GM23248 (cell line): ENCODE results near the gene CD74. TPM values are rescaled to one million over a fixed set of nuclear protein-coding genes. Genes with fewer than 3 reads are reported as not detected.

Experiments
- DNase-seq: peaks from one replicate; pipeline ENCODE4 v3.0.0-alpha.2; 2015
- H2AFZ ChIP-seq: fragments of 200-600 bp; sonication (generic); 2 replicates; pipeline ENCODE4 v1.6.1; 2016; ENCODE audit warnings: antibody characterized with exemption
- H3F3A ChIP-seq: fragments of 200-600 bp; sonication (generic); 2 replicates; pipeline ENCODE4 v1.6.1; 2016; ENCODE audit warnings: mild to moderate bottlenecking, antibody characterized with exemption, mixed run types; ENCODE audit not compliant: insufficient read depth
- H3K27ac ChIP-seq: fragments of 200-600 bp; sonication (generic); 2 replicates; pipeline ENCODE4 v1.5.1; 2016; ENCODE audit warnings: mild to moderate bottlenecking
- H3K27me3 ChIP-seq: fragments of 200-600 bp; sonication (generic); replicated peaks from 2 replicates; pipeline ENCODE4 v1.6.1; 2016; ENCODE audit warnings: mild to moderate bottlenecking; ENCODE audit not compliant: insufficient read depth
- H3K36me3 ChIP-seq: fragments of 200-600 bp; sonication (generic); 2 replicates; pipeline ENCODE4 v1.6.1; 2016; ENCODE audit warnings: low read depth, mild to moderate bottlenecking
- H3K4me1 ChIP-seq: fragments of 200-600 bp; sonication (generic); 2 replicates; pipeline ENCODE4 v1.6.1; 2016; ENCODE audit warnings: mild to moderate bottlenecking; ENCODE audit not compliant: insufficient read depth
- H3K4me2 ChIP-seq: fragments of 200-600 bp; sonication (generic); one replicate; pipeline ENCODE4 v1.6.1; 2016; ENCODE audit warnings: mild to moderate bottlenecking; ENCODE audit not compliant: unreplicated experiment
- H3K4me3 ChIP-seq: fragments of 200-600 bp; sonication (generic); 2 replicates; pipeline ENCODE4 v1.5.1; 2016; ENCODE audit warnings: mild to moderate bottlenecking
- H3K79me2 ChIP-seq: fragments of 200-600 bp; sonication (generic); 2 replicates; pipeline ENCODE4 v1.6.1; 2016; ENCODE audit warnings: mild to moderate bottlenecking; ENCODE audit not compliant: insufficient read depth
- H3K9ac ChIP-seq: fragments of 200-600 bp; sonication (generic); 2 replicates; pipeline ENCODE4 v1.6.1; 2016; ENCODE audit warnings: mild to moderate bottlenecking
- H3K9me2 ChIP-seq: fragments of 200-600 bp; sonication (generic); 2 replicates; pipeline ENCODE4 v1.6.1; 2016; ENCODE audit warnings: mixed run types, mild to moderate bottlenecking, moderate library complexity; ENCODE audit not compliant: insufficient read depth
- H3K9me3 ChIP-seq: fragments of 200-600 bp; sonication (generic); one replicate; pipeline ENCODE4 v1.6.1; 2017; ENCODE audit warnings: low read depth
- H4K20me1 ChIP-seq: fragments of 200-600 bp; sonication (generic); 2 replicates; pipeline ENCODE4 v1.6.0; 2016; ENCODE audit not compliant: insufficient read depth
- EZH2 ChIP-seq: fragments of 200-600 bp; sonication (generic); IDR thresholded peaks from 2 replicates; pipeline ENCODE4 v1.6.1; 2018; ENCODE audit warnings: antibody characterized with exemption, mild to moderate bottlenecking; ENCODE audit not compliant: insufficient read depth, poor library complexity, severe bottlenecking
- EZH2phosphoT487 ChIP-seq: fragments of 200-600 bp; sonication (generic); IDR thresholded peaks from 2 replicates; pipeline ENCODE4 v1.6.1; 2018; ENCODE audit warnings: antibody characterized with exemption, moderate library complexity, mild to moderate bottlenecking, low read depth; ENCODE audit not compliant: insufficient read depth
- WGBS, 2 experiments: methylation state at CpG; one replicate each; pipeline ENCODE4 v1.1.6; 2015 to 2017; ENCODE audit warnings: low lambda C conversion rate in 2 of 2, low coverage in 1 of 2; ENCODE audit errors: missing lambda C conversion rate in 2 of 2; 5-methylcytosine and 5-hydroxymethylcytosine counted together
- in situ Hi-C: fragments of 300-500 bp; cut with MboI; formaldehyde crosslinking; loops from 2 replicates; pipeline ENCODE4 v1.15.0; 2020
- polyA plus RNA-seq: library from polyadenylated mRNA; unstranded; fragments of >200 nt; fragmentation: Nextera tagmentation; extraction: Ambion mirVana; gene quantifications from 2 replicates; pipeline ENCODE4 v1.2.1, GENCODE V29; 2016
- total RNA-seq: library from RNA; depleted of rRNA; stranded (reverse); fragments of >200 nt; shearing (Covaris generic); gene quantifications from 2 replicates; pipeline ENCODE4 v1.2.3, GENCODE V29; 2014

Gene CD74
- total and polyA plus RNA-seq, 2 experiments from 2014 or later, result 2.7 TPM; not detected in 1

GRCh38 chr5:150440948-150441812 is 28.5 kb upstream of the CD74 start:
- no peak overlapping the region for H3K27ac ChIP-seq
- H3K4me3 ChIP-seq, result no peak overlapping the region
- WGBS, 2 experiments, result 86 to 89% methylated on average over 12 of the region's 12 CpGs
- H3K27me3 ChIP-seq, result no peaks in the 10 kb centered on the region
- no peaks in the 10 kb centered on the region for H4K20me1 ChIP-seq
- peaks cover 34% of the 10 kb centered on the region for H3K36me3 ChIP-seq
- no peak overlapping the region for H2AFZ ChIP-seq
- H3K4me2 ChIP-seq, result no peak overlapping the region
- DNase-seq, result no peak
- H3K9me3 ChIP-seq, result no peaks in the 10 kb centered on the region
- H3K9me2 ChIP-seq, result no peaks in the 10 kb centered on the region
- no peaks in the 10 kb centered on the region for H3K4me1 ChIP-seq
- TF ChIP-seq EZH2phosphoT487, result no peak
- TF ChIP-seq EZH2, result no peak
- in situ Hi-C loops, result loop anchor here (25.0 kb wide), 1 partner anchor 604 kb away; no protein-coding TSS in a partner anchor
- no peak overlapping the region for H3K9ac ChIP-seq
- H3F3A ChIP-seq, result peaks cover 53% of the 10 kb centered on the region
- H3K79me2 ChIP-seq, result peaks cover 19% of the 10 kb centered on the region

GRCh38 chr5:150438873-150439546 is 26.3 kb upstream of the CD74 start:
- DNase-seq, result peak; percentile 62
- Histone ChIP-seq H3K9me3 (no peaks in the 10 kb centered on the region), H3K27ac (no peak overlapping the region), H3K27me3 (no peaks in the 10 kb centered on the region), H3K9ac (no peak overlapping the region), H3K9me2 (no peaks in the 10 kb centered on the region), H3K36me3 (peaks cover 14% of the 10 kb centered on the region), H3K4me2 (no peak overlapping the region), H3K79me2 (no peaks in the 10 kb centered on the region), H3K4me3 (no peak overlapping the region), H2AFZ (no peak overlapping the region), H4K20me1 (no peaks in the 10 kb centered on the region), H3F3A (peaks cover 31% of the 10 kb centered on the region), H3K4me1 (peaks cover 6% of the 10 kb centered on the region; the same call in 1 of the 2 replicates)
- TF ChIP-seq EZH2, result no peak
- TF ChIP-seq EZH2phosphoT487, result no peak
- WGBS, 2 experiments, result 50 to 57% methylated on average over 4 of the region's 4 CpGs
- in situ Hi-C loops, result loop anchor here (25.0 kb wide), 1 partner anchor 602 kb away; no protein-coding TSS in a partner anchor

GRCh38 chr5:150436141-150436680 is 23.5 kb upstream of the CD74 start:
- H3K27ac ChIP-seq, result no peak overlapping the region
- H3K9me2 ChIP-seq, result no peaks in the 10 kb centered on the region
- TF ChIP-seq EZH2phosphoT487, result no peak
- TF ChIP-seq EZH2, result no peak
- DNase-seq, result peak; percentile 92
- no peaks in the 10 kb centered on the region for H3K9me3 ChIP-seq
- H3K4me3 ChIP-seq, result no peak overlapping the region
- in situ Hi-C loops, result loop anchor here (25.0 kb wide), 1 partner anchor 599 kb away; no protein-coding TSS in a partner anchor
- 0 out of 2 replicates have a peak overlapping the region, but pooled peaks have one; percentile 45 for H2AFZ ChIP-seq
- H3K9ac ChIP-seq, result no peak overlapping the region
- no peaks in the 10 kb centered on the region for H3K36me3 ChIP-seq
- 28 to 30% methylated on average over 13 of the region's 13 CpGs for WGBS, 2 experiments
- peaks cover 8% of the 10 kb centered on the region; the same call in 1 of the 2 replicates for H3F3A ChIP-seq
- peaks cover 6% of the 10 kb centered on the region; the same call in 1 of the 2 replicates for H3K4me1 ChIP-seq
- H3K4me2 ChIP-seq, result no peak overlapping the region
- H4K20me1 ChIP-seq, result no peaks in the 10 kb centered on the region
- no peaks in the 10 kb centered on the region for H3K27me3 ChIP-seq
- no peaks in the 10 kb centered on the region for H3K79me2 ChIP-seq

GRCh38 chr5:150434464-150434863 is 21.8 kb upstream of the CD74 start:
- Histone ChIP-seq H3K9me2 (no peaks in the 10 kb centered on the region), H3K27ac (peak overlapping the region; percentile 21; the same call in 1 of the 2 replicates), H3K9me3 (no peaks in the 10 kb centered on the region), H3K27me3 (no peaks in the 10 kb centered on the region), H3F3A (no peaks in the 10 kb centered on the region; the same call in 1 of the 2 replicates), H3K4me1 (peaks cover 6% of the 10 kb centered on the region; the same call in 1 of the 2 replicates), H3K9ac (no peak overlapping the region), H2AFZ (no peak overlapping the region), H3K4me2 (no peak overlapping the region), H4K20me1 (no peaks in the 10 kb centered on the region), H3K4me3 (no peak overlapping the region), H3K79me2 (no peaks in the 10 kb centered on the region), H3K36me3 (no peaks in the 10 kb centered on the region)
- TF ChIP-seq EZH2 (no peak), EZH2phosphoT487 (no peak)
- in situ Hi-C loops, result loop anchor here (25.0 kb wide), 1 partner anchor 597 kb away; no protein-coding TSS in a partner anchor
- peak; percentile 72 for DNase-seq
- 30 to 35% methylated on average over 6 of the region's 6 CpGs for WGBS, 2 experiments
